ENCODE results near the gene STX1A.
"Not testable (repeated sequence)": the region's sequence is repeated elsewhere in the genome, so short reads cannot be mapped to it uniquely, and the experiment has no call there.

The STX1A gene

GRCh38 chr7:73685311-73685710 lies 34.2 kb downstream of the STX1A start:
- H3K4me3 ChIP-seq (ENCODE audit: low read depth in 1 of 5, low read length in 5 of 5): no peak overlapping the region
- H3K4me1 ChIP-seq (ENCODE audit: control insufficient read depth in 5 of 5, insufficient read depth in 5 of 5, low read length in 5 of 5): peaks cover 9 to 36% (median 31%) of the 10 kb centered on the region in 5 donors
- H3K27me3 ChIP-seq (ENCODE audit: control insufficient read depth in 5 of 5, insufficient read depth in 4 of 5, low read length in 5 of 5): no peaks in the 10 kb centered on the region
- no peaks in the 10 kb centered on the region for H3K9me3 ChIP-seq (ENCODE audit: control insufficient read depth in 5 of 5, low read length in 5 of 5)
- no peak overlapping the region for H3K27ac ChIP-seq (ENCODE audit: low read depth, low read length)
- H3K36me3 ChIP-seq (ENCODE audit: control insufficient read depth in 5 of 5, insufficient read depth in 5 of 5, low read length in 5 of 5): peaks cover 4 to 35% (median 23%) of the 10 kb centered on the region in 5 donors
- no peak overlapping the region for H3K9ac ChIP-seq (ENCODE audit: low read length in 5 of 5)

- Histone ChIP-seq H3K4me1 (ENCODE audit: control insufficient read depth in 5 of 5, insufficient read depth in 5 of 5, low read length in 5 of 5) (peaks cover 9 to 36% (median 31%) of the 10 kb centered on the region in 5 donors), H3K9ac (ENCODE audit: low read length in 5 of 5) (peak overlapping the region; percentile 59 to 96 (median 84)), H3K27me3 (ENCODE audit: control insufficient read depth in 5 of 5, insufficient read depth in 4 of 5, low read length in 5 of 5) (no peaks in the 10 kb centered on the region), H3K4me3 (ENCODE audit: low read depth in 1 of 5, low read length in 5 of 5) (peak overlapping the region; percentile 96 to 100 (median 99)), H3K27ac (ENCODE audit: low read depth, low read length) (peak overlapping the region; percentile 72), H3K36me3 (ENCODE audit: control insufficient read depth in 5 of 5, insufficient read depth in 5 of 5, low read length in 5 of 5) (peaks cover 4 to 24% (median 20%) of the 10 kb centered on the region in 5 donors), H3K9me3 (ENCODE audit: control insufficient read depth in 5 of 5, low read length in 5 of 5) (no peaks in the 10 kb centered on the region)
These were observed 35.4 kb downstream of the STX1A start for GRCh38 chr7:73683788-73684693.

GRCh38 chr7:73683056-73683787 lies 36.2 kb downstream of the STX1A start, which contains the start of the genes BUD23 and DNAJC30:
BUD23 (plus strand) TSS chr7:73683597; CDS start chr7:73683626, 29 bp downstream.
DNAJC30 (minus strand) TSS chr7:73683453; CDS start chr7:73683423, 30 bp downstream.
- H3K9me3 ChIP-seq (ENCODE audit: control insufficient read depth in 5 of 5, low read length in 5 of 5): no peaks in the 10 kb centered on the region
- H3K4me1 ChIP-seq (ENCODE audit: control insufficient read depth in 5 of 5, insufficient read depth in 5 of 5, low read length in 5 of 5): peaks cover 9 to 36% (median 31%) of the 10 kb centered on the region in 5 donors
- peak within 1 kb of the TSS; percentile 72 for H3K27ac ChIP-seq (ENCODE audit: low read depth, low read length)
- peak within 1 kb of the TSS; percentile 59 to 96 (median 92) for H3K9ac ChIP-seq (ENCODE audit: low read length in 5 of 5)
- H3K27me3 ChIP-seq (ENCODE audit: control insufficient read depth in 5 of 5, insufficient read depth in 4 of 5, low read length in 5 of 5): no peaks in the 10 kb centered on the region
- H3K36me3 ChIP-seq (ENCODE audit: control insufficient read depth in 5 of 5, insufficient read depth in 5 of 5, low read length in 5 of 5): peaks cover 0 to 25% (median 24%) of the 10 kb centered on the region in 5 donors
- peak within 1 kb of the TSS; percentile 96 to 100 (median 99) for H3K4me3 ChIP-seq (ENCODE audit: low read depth in 1 of 5, low read length in 5 of 5)

GRCh38 chr7:73682745-73683055 lies 36.8 kb downstream of the STX1A start:
- Histone ChIP-seq H3K27me3 (ENCODE audit: control insufficient read depth in 5 of 5, insufficient read depth in 4 of 5, low read length in 5 of 5) (no peaks in the 10 kb centered on the region), H3K36me3 (ENCODE audit: control insufficient read depth in 5 of 5, insufficient read depth in 5 of 5, low read length in 5 of 5) (peaks cover 0 to 30% (median 26%) of the 10 kb centered on the region in 5 donors), H3K9ac (ENCODE audit: low read length in 5 of 5) (peak overlapping the region; percentile 17 to 96 (median 92)), H3K4me3 (ENCODE audit: low read depth in 1 of 5, low read length in 5 of 5) (peak overlapping the region; percentile 79 to 100 (median 99)), H3K4me1 (ENCODE audit: control insufficient read depth in 5 of 5, insufficient read depth in 5 of 5, low read length in 5 of 5) (peaks cover 9 to 36% (median 31%) of the 10 kb centered on the region in 5 donors), H3K9me3 (ENCODE audit: control insufficient read depth in 5 of 5, low read length in 5 of 5) (no peaks in the 10 kb centered on the region), H3K27ac (ENCODE audit: low read depth, low read length) (peak overlapping the region; percentile 72)

- Histone ChIP-seq H3K9me3 (ENCODE audit: control insufficient read depth in 5 of 5, low read length in 5 of 5) (no peaks in the 10 kb centered on the region), H3K4me3 (ENCODE audit: low read depth in 1 of 5, low read length in 5 of 5) (no peak overlapping the region), H3K4me1 (ENCODE audit: control insufficient read depth in 5 of 5, insufficient read depth in 5 of 5, low read length in 5 of 5) (peaks cover 9 to 36% (median 31%) of the 10 kb centered on the region in 5 donors)
These were observed 38.4 kb downstream of the STX1A start for GRCh38 chr7:73681031-73681430.

GRCh38 chr7:73680501-73680900 lies 39.0 kb downstream of the STX1A start:
- H3K27ac ChIP-seq (ENCODE audit: low read depth, low read length): no peak overlapping the region
- H3K4me1 ChIP-seq (ENCODE audit: control insufficient read depth in 5 of 5, insufficient read depth in 5 of 5, low read length in 5 of 5): peaks cover 9 to 36% (median 31%) of the 10 kb centered on the region in 5 donors
- no peak overlapping the region for H3K9ac ChIP-seq (ENCODE audit: low read length in 5 of 5)

More at GRCh38 chr7:73681031-73681430, 38.4 kb downstream of the STX1A start:
- H3K9ac ChIP-seq (ENCODE audit: low read length in 5 of 5): peak overlapping the region in 2 of 5 donors; percentile 30 to 94
- H3K36me3 ChIP-seq (ENCODE audit: control insufficient read depth in 5 of 5, insufficient read depth in 5 of 5, low read length in 5 of 5): peaks cover 0 to 21% (median 12%) of the 10 kb centered on the region in 5 donors
- H3K27ac ChIP-seq (ENCODE audit: low read depth, low read length): no peak overlapping the region
- H3K27me3 ChIP-seq (ENCODE audit: control insufficient read depth in 5 of 5, insufficient read depth in 4 of 5, low read length in 5 of 5): no peaks in the 10 kb centered on the region

GRCh38 chr7:73679709-73680108 lies 39.8 kb downstream of the STX1A start:
- Histone ChIP-seq H3K27ac (ENCODE audit: low read depth, low read length) (no peak overlapping the region), H3K4me3 (ENCODE audit: low read depth in 1 of 5, low read length in 5 of 5) (no peak overlapping the region), H3K9ac (ENCODE audit: low read length in 5 of 5) (no peak overlapping the region)

More at GRCh38 chr7:73680501-73680900, 39.0 kb downstream of the STX1A start:
- no peaks in the 10 kb centered on the region for H3K9me3 ChIP-seq (ENCODE audit: control insufficient read depth in 5 of 5, low read length in 5 of 5)
- H3K36me3 ChIP-seq (ENCODE audit: control insufficient read depth in 5 of 5, insufficient read depth in 5 of 5, low read length in 5 of 5): peaks cover 0 to 21% (median 12%) of the 10 kb centered on the region in 5 donors
- H3K4me3 ChIP-seq (ENCODE audit: low read depth in 1 of 5, low read length in 5 of 5): no peak overlapping the region
- H3K27me3 ChIP-seq (ENCODE audit: control insufficient read depth in 5 of 5, insufficient read depth in 4 of 5, low read length in 5 of 5): no peaks in the 10 kb centered on the region

GRCh38 chr7:73678862-73679261 lies 40.6 kb downstream of the STX1A start:
- H3K4me1 ChIP-seq (ENCODE audit: control insufficient read depth in 5 of 5, insufficient read depth in 5 of 5, low read length in 5 of 5): peaks cover 9 to 31% (median 27%) of the 10 kb centered on the region in 5 donors
- no peak overlapping the region for H3K27ac ChIP-seq (ENCODE audit: low read depth, low read length)
- peaks cover 0 to 21% (median 12%) of the 10 kb centered on the region in 5 donors for H3K36me3 ChIP-seq (ENCODE audit: control insufficient read depth in 5 of 5, insufficient read depth in 5 of 5, low read length in 5 of 5)
- H3K9ac ChIP-seq (ENCODE audit: low read length in 5 of 5): no peak overlapping the region
- no peak overlapping the region for H3K4me3 ChIP-seq (ENCODE audit: low read depth in 1 of 5, low read length in 5 of 5)
- H3K9me3 ChIP-seq (ENCODE audit: control insufficient read depth in 5 of 5, low read length in 5 of 5): no peaks in the 10 kb centered on the region
- H3K27me3 ChIP-seq (ENCODE audit: control insufficient read depth in 5 of 5, insufficient read depth in 4 of 5, low read length in 5 of 5): no peaks in the 10 kb centered on the region

More at GRCh38 chr7:73679709-73680108, 39.8 kb downstream of the STX1A start:
- H3K4me1 ChIP-seq (ENCODE audit: control insufficient read depth in 5 of 5, insufficient read depth in 5 of 5, low read length in 5 of 5): peaks cover 9 to 36% (median 31%) of the 10 kb centered on the region in 5 donors
- H3K36me3 ChIP-seq (ENCODE audit: control insufficient read depth in 5 of 5, insufficient read depth in 5 of 5, low read length in 5 of 5): peaks cover 0 to 21% (median 12%) of the 10 kb centered on the region in 5 donors
- H3K9me3 ChIP-seq (ENCODE audit: control insufficient read depth in 5 of 5, low read length in 5 of 5): no peaks in the 10 kb centered on the region
- no peaks in the 10 kb centered on the region for H3K27me3 ChIP-seq (ENCODE audit: control insufficient read depth in 5 of 5, insufficient read depth in 4 of 5, low read length in 5 of 5)

- H3K4me3 ChIP-seq (ENCODE audit: low read depth in 1 of 5, low read length in 5 of 5); H3K27me3 ChIP-seq (ENCODE audit: control insufficient read depth in 5 of 5, insufficient read depth in 4 of 5, low read length in 5 of 5); H3K27ac ChIP-seq (ENCODE audit: low read depth, low read length); H3K9me3 ChIP-seq (ENCODE audit: control insufficient read depth in 5 of 5, low read length in 5 of 5); H3K9ac ChIP-seq (ENCODE audit: low read length in 5 of 5): not testable (repeated sequence)
- Histone ChIP-seq H3K36me3 (ENCODE audit: control insufficient read depth in 5 of 5, insufficient read depth in 5 of 5, low read length in 5 of 5) (peaks cover 0 to 21% (median 12%) of the 10 kb centered on the region in 5 donors), H3K4me1 (ENCODE audit: control insufficient read depth in 5 of 5, insufficient read depth in 5 of 5, low read length in 5 of 5) (peaks cover 0 to 13% (median 5%) of the 10 kb centered on the region in 5 donors)
These were observed 43.4 kb downstream of the STX1A start for GRCh38 chr7:73676062-73676461.

All from subcutaneous abdominal adipose tissue (tissue), 5 donors.